Stimulated activated CD4-positive, alpha-beta T cell treated with anti-CD3 and anti-CD28 coated beads, Interleukin-4, amount 100 ng/mL, for 1 hour (primary cell): ENCODE results near the gene SMIM38.
"Not testable (repeated sequence)": the region's sequence is repeated elsewhere in the genome, so short reads cannot be mapped to it uniquely, and the experiment has no call there.

ENCODE experiments used
- DNase-seq: peaks from one replicate; pipeline ENCODE4 v3.0.0-alpha.2; 2020

The SMIM38 gene

DNA sequence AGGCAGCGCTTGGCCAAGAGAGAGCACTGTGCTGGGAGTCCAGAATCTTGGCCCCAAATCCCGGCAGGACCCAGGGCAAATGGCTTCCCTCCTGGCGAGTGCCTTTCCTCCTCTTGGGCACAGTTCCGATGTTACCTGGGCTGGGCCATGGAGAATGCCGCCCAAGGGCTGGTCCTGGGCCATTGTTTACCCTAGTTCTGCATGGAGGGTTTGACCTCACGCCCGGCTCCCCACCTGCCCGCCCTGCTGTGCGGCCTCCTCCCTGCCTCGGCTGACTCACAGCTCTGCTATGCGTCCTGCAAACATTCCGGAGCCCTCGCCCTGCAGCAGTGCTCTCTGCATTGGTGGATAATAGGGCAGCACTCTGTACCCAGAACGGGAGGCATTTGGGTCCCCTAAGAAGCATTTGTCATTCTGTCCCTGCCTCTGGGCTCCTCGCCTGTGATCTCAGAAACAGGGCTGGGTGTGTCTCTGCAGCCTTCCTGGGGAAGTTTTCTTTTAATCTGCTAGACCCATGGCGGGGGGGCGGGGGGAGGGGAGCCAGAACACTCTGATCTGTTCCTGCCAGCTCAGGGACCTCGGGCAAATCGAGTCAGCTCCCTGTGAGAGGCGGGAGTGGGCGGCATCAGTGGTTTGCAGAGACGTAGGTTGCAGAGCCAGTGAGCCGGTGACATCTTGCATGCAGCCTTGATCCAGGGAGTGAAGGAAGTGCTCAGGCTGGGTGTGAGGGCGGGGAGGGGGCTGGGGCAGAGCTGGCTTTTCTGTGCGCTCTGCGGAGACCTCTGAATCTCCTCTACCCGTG, 32.9 kb upstream of the SMIM38 start:
- DNase-seq, result peak; percentile 83

GRCh38 chr11:69123593-69124545, 31.9 kb upstream of the SMIM38 start:
- peak; percentile 36 for DNase-seq

GRCh38 chr11:69125861-69126260, 29.9 kb upstream of the SMIM38 start:
- DNase-seq, result no peak

DNA sequence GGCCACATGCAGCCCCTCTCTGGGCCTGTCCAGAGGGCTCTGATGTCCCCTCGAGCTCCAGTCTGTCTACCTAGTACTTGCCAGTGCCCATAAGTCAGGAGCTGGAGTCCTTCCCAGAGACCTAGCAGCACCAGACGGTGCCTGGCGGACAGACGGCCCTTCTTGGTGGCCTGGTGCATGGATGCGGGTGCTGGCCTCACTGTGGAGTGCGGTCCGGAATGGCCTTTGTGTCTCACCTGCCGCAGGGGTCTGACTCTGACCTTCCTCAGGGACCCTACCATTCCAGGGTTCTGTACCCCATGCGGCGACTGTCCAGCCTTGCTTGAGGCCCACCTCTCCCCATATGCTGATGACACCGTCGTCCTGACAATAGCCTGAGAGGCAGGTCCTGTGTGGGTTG, 29.4 kb upstream of the SMIM38 start:
- no peak for DNase-seq

DNA sequence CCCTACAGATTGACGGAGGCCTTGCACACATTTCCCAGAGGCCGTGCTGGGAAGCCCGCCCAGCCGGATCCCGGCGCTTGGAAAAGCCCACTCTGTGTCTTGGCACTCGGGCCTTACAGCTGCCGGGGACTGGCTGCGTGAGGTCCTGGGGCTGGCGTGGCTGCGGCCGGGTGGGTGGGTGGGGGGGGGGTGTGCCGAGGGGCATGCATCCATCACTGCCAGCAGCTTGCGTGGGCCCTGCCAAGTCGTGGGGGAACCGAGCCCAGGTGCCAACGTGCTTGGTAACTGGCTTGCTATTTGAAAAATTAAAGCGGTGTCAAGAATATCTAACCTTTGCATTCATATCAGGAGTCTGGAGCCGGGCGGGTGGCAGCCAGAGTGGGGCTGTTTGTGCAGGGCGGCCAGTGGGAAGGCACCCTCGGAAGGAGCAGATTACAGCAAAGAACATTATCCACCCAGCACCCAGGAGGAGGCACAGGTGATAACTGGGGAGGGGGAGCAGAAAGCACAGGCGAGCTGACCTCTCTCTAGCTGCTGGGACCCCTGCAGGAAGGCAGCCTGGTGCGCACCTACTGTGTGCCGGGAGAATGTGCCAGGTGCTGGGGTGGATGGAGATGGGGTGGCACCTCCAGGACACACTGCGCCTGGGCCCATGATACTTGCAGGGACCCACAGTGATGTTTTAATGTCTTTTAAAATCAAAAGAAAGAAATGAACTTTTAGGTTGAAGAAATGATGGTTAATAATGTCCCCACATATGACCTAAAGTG, 28.5 kb upstream of the SMIM38 start:
- no peak for DNase-seq

DNA sequence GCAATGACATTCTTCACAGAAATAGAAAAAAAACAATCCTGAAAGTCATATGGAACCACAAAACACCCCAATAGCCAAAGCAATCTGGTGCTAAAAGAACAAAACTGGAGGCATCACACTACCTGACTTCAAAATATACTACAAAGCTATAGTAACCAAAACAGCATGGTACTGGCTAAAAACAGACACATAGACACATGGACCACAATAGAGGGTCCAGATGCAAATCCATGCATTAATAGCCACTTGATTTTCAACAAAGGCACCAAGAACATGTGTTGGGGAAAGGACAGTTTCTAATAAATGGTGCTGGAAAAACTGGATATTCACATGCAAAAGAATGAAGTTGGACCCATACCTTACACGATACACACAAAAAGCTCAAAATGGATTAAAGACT, 27.9 kb upstream of the SMIM38 start:
- DNase-seq, result no peak

DNA sequence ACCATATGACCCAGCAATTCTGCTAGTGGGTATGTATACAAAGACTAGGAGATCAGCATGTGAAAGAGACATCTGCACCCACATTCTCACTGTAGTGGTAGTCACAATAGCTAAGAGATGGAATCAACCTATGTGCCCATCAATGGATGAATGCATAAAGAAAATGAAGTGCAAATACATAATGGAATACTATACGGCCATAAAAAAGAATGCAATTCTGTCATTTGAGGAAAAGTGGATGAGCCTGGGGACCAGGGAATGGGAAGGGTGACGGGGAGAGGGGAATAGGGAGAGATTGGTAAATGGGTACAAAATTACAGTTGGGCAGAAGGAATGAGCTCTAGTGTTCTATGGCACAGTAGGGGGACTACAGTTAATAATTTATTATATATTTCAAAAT, 26.7 kb upstream of the SMIM38 start:
- DNase-seq, result no peak

GRCh38 chr11:69129647-69130046, 26.1 kb upstream of the SMIM38 start:
- DNase-seq, result no peak

- DNase-seq, result no peak
Measured at GRCh38 chr11:69130654-69131053, 25.1 kb upstream of the SMIM38 start.

GRCh38 chr11:69131121-69131566, 24.6 kb upstream of the SMIM38 start:
- no peak for DNase-seq

DNA sequence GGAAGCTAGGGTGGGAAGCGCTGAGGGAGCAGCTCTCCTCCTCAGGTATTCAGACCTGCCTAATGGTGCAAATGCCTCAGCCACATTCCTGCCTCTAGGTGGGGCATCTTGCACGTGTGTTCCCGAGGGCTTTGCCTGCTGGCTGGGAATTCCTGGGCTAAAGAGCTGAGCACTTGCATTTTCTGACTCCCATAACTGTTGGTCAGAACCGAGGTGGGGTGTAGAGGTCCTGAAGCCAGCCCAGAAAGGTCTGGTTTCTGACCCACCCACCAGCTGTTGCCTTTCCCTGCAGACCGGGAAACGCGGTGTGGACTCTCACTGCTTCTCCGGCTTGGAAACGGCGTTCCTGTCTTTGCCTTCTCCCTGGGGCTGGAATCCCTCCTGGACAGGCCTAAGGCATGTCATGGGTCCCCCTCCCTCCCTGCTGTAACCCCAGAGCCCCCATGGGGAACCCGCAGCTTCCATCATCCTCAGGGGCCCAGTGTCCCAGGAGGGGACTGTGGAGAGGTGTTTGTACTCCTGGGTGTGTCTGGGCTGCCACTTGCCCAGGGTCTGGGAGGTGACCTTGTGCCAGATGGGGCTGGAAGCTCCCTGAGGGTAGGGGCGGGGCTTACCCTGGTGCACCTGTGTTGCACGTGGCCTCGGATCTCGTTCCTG, 24.0 kb upstream of the SMIM38 start:
- no peak for DNase-seq

GRCh38 chr11:69132301-69132670, 23.4 kb upstream of the SMIM38 start:
- no peak for DNase-seq

DNA sequence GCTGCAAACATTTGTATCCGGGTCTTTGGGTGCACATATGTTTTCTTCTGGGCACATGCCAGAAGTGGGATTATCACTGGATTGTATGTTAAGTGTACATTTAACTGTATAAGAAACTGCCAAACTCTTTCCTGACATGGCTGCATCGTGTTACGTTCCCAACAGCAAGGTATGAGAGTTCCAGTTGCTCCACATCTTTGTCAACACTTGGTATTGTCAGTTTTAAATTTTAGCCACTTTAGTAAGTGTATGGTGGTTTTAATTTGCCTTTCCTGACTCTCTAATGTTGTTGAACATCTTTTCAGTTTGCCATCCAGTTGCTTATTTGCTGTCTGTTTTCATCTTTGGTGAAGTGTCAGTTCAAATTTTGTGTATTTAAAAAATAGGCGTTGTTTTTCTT, 22.5 kb upstream of the SMIM38 start:
- DNase-seq, result no peak

- DNase-seq, result not testable (repeated sequence)
Measured at GRCh38 chr11:69134182-69134581, 21.6 kb upstream of the SMIM38 start.

GRCh38 chr11:69134957-69135356, 20.8 kb upstream of the SMIM38 start:
- DNase-seq, result no peak

GRCh38 chr11:69135420-69136363, 20.0 kb upstream of the SMIM38 start:
- no peak for DNase-seq

DNA sequence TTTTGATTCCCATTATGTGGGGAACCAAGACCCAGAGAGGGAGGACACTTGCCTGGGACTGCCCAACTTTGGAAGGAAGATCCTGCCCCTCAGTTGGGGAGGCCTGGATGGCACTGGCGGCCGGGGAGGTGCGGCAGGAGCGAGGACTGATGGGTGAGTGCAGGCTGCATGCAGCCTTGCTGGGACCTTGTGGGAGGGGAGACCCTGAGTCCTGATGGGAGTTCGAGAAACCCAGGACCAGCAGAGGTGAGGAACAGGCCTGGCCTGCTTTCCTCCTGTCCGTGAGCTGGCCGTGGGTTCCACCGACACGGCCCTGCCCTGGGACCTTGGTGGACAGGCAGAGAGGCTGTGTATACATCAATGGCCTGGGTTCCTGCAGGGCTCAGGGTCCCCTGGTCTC, 19.3 kb upstream of the SMIM38 start:
- DNase-seq, result no peak

DNA sequence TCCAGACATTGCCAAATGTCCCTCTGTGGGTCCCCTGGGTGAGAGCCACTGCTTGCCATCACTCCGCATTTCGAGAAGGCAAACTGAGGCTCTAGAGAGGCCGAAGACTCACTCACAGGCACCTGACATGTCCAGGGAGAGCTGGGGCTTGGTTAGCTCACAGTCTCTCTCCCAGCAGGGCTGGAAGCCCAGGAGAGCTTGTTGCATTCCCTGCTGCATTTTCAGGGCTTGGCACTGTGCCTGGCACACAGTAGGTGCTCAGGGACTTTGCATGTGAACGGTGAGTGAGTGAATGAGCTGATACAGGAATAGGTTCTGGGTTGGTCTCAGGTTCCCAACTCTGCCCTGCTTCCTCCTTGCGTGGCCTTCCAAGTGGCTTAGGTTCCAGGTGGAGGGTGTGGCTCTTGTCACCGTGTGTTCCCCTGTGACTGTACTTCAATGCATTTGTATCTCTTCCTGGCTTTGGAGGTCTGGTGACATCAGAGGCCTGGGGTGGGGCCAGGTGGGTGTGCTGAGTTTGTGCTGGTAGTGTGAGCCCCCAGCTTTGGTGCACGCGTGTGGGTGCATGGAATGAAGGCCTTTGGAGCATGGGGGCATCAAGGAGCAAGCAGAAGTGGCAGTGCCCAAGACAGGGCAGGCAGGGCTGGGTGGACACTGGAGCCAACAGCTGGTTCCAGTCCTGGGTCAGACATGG, 18.4 kb upstream of the SMIM38 start:
- no peak for DNase-seq

- DNase-seq, result no peak
Measured at GRCh38 chr11:69138265-69138664, 17.5 kb upstream of the SMIM38 start.

DNA sequence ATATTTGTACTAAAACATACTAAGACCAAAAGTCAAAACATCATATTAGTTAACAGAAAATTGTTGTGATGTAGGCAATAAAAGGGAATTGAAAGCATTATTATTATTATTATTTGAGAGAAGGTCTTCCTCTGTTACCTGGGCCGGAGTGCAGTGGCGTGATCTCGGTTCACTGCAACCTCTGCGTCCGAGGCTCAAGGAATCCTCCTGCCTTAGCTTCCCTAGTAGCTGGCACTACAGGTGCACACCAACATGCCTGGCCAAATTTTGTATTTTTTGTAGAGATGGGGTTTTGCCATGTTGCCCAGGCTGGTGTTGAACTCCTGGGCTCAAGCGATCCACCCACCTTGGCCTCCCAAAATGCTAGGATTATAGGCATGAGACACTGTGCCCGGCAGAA, 15.6 kb upstream of the SMIM38 start:
- DNase-seq, result not testable (repeated sequence)

DNA sequence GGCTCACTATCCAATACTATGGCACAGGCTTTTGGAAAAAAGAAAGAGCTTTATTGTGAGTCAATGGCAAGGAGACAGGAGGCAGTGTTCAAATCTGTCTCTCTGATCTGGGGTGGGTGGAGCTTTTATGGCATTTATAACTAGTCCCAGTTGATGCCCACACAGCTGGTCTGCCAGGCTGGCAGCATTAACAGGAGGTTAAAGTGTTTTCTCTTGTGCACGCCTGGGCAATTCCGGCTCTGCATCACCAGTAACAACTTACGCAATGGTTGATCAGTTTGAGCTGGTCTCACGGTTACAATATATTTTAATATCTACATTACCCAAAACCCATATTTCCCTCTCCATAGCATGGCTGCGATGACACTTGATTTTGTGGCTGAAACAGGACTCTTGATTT, 15.1 kb upstream of the SMIM38 start:
- no peak for DNase-seq
